GM18907 (cell line): ENCODE results near the gene KIF6.

Source experiments
- ATAC-seq: cut with Tn5 transposase; IDR thresholded peaks from one replicate; pipeline ENCODE4 v1.9.1; 2021; ENCODE audit warnings: mild to moderate bottlenecking, moderate library complexity; ENCODE audit not compliant: unreplicated experiment

The KIF6 gene

GRCh38 chr6:39602601-39603519, 122.3 kb downstream of the KIF6 start:
- ATAC-seq: no peak

GRCh38 chr6:39599973-39600372, 125.2 kb downstream of the KIF6 start:
- ATAC-seq: no peak

GRCh38 chr6:39599341-39599740, 125.9 kb downstream of the KIF6 start:
- no peak for ATAC-seq

GRCh38 chr6:39594285-39594684, 130.9 kb downstream of the KIF6 start:
- ATAC-seq: no peak

- ATAC-seq: no peak
Measured at GRCh38 chr6:39593646-39594045, 131.6 kb downstream of the KIF6 start.

GRCh38 chr6:39590871-39591393, 134.3 kb downstream of the KIF6 start:
- no peak for ATAC-seq

GRCh38 chr6:39587080-39587479, 138.1 kb downstream of the KIF6 start:
- no peak for ATAC-seq

GRCh38 chr6:39585641-39586040, 139.6 kb downstream of the KIF6 start:
- ATAC-seq: no peak

GRCh38 chr6:39577446-39578165, 147.6 kb downstream of the KIF6 start:
- ATAC-seq: no peak

- no peak for ATAC-seq
Measured at GRCh38 chr6:39576556-39577303, 148.5 kb downstream of the KIF6 start.

GRCh38 chr6:39574991-39575390, 150.2 kb downstream of the KIF6 start:
- ATAC-seq: no peak

- no peak for ATAC-seq
Measured at GRCh38 chr6:39573541-39573940, 151.7 kb downstream of the KIF6 start.

- no peak for ATAC-seq
Measured at GRCh38 chr6:39572661-39573340, 152.4 kb downstream of the KIF6 start.

GRCh38 chr6:39568896-39569295, 156.3 kb downstream of the KIF6 start:
- ATAC-seq: no peak

GRCh38 chr6:39567091-39567490, 158.1 kb downstream of the KIF6 start:
- ATAC-seq: no peak

GRCh38 chr6:39566456-39566855, 158.8 kb downstream of the KIF6 start:
- no peak for ATAC-seq

GRCh38 chr6:39565956-39566355, 159.3 kb downstream of the KIF6 start:
- ATAC-seq: no peak

- ATAC-seq: no peak
Measured at GRCh38 chr6:39563566-39564311, 161.5 kb downstream of the KIF6 start.

GRCh38 chr6:39561536-39562266, 163.5 kb downstream of the KIF6 start:
- no peak for ATAC-seq
